GM12878 (cell line): ENCODE results near the gene SMTNL2. TPM values are rescaled to one million over a fixed set of nuclear protein-coding genes. Genes with fewer than 3 reads are reported as not detected.

Source experiments
- ATAC-seq: fragments of 200-7000 bp; cut with Tn5 transposase; 3 replicates; pipeline ENCODE4 v1.9.1; 2020; ENCODE audit warnings: mild to moderate bottlenecking, moderate library complexity
- BruUV-seq: library from RNA; stranded (reverse); fragments of 400-500 nt; replicated peaks from 2 replicates; lab custom pipeline; 2021; lab: Mats Ljungman, UMichigan
- CTCF ChIA-PET: fragments of 300-600 bp; sonication (Branson Sonifier 250); formaldehyde crosslinking; extraction: SDS; loops from one replicate; lab custom pipeline; 2021; ENCODE audit warnings: inconsistent platforms; lab: Yijun Ruan, JAX
- POLR2A ChIA-PET: fragments of 350-600 bp; formaldehyde crosslinking; extraction: SDS; loops from one replicate; lab custom pipeline; 2021; ENCODE audit warnings: inconsistent platforms; lab: Charles Lee
- RAD21 ChIA-PET: fragments of 300-600 bp; sonication (Branson Sonifier 250); formaldehyde crosslinking; loops from one replicate; lab custom pipeline; 2023; ENCODE audit warnings: antibody characterized with exemption; ENCODE audit not compliant: unreplicated experiment; lab: Charles Lee
- SMC1A ChIA-PET: fragments of 300-600 bp; sonication (Branson Sonifier 250); formaldehyde crosslinking; loops from one replicate; lab custom pipeline; 2023; ENCODE audit not compliant: unreplicated experiment, uncharacterized antibody; lab: Charles Lee
- DNase-seq: peaks from one replicate; pipeline ENCODE4 v3.0.0-alpha.2; 2011; ENCODE audit warnings: low read depth, low spot score
- FAIRE-seq: peaks from 3 replicates; lab custom pipeline; 2011; peaks lifted over from hg19 to GRCh38; lab: Jason Lieb, UNC
- H2AFZ ChIP-seq: 2 replicates; pipeline ENCODE4 v1.6.0; 2011; ENCODE audit warnings: low read depth, low read length, control low read depth; ENCODE audit not compliant: control insufficient read depth
- H3K27ac ChIP-seq: 2 replicates; pipeline ENCODE4 v1.5.1; 2011; ENCODE audit warnings: control low read depth; ENCODE audit not compliant: control insufficient read depth, insufficient read depth
- H3K27me3 ChIP-seq, 2 experiments: replicated peaks in 1 of 2; 2 replicates each; pipeline versions ENCODE4 v1.6.0 to v1.6.1; 2011; ENCODE audit warnings: low read length in 1 of 2; ENCODE audit not compliant: control insufficient read depth in 2 of 2, insufficient read depth in 2 of 2
- H3K36me3 ChIP-seq, 2 experiments: 2 replicates each; pipeline ENCODE4 v1.5.1; 2011; ENCODE audit warnings: low read length in 1 of 2; ENCODE audit not compliant: control insufficient read depth in 2 of 2, insufficient read depth in 2 of 2
- H3K4me1 ChIP-seq: 2 replicates; pipeline ENCODE4 v1.6.1; 2011; ENCODE audit warnings: mild to moderate bottlenecking, low read length, moderate library complexity, mixed read lengths; ENCODE audit not compliant: control insufficient read depth, insufficient read depth
- H3K4me2 ChIP-seq: 2 replicates; pipeline ENCODE4 v1.6.0; 2011; ENCODE audit warnings: control low read depth; ENCODE audit not compliant: control insufficient read depth, insufficient read depth
- H3K4me3 ChIP-seq: fragments of 200-600 bp; sonication (generic); 2 replicates; pipeline ENCODE4 v1.5.1; 2016
- H3K79me2 ChIP-seq: 2 replicates; pipeline ENCODE4 v1.6.0; 2011; ENCODE audit warnings: low read length; ENCODE audit not compliant: control insufficient read depth, insufficient read depth
- H3K9ac ChIP-seq: 2 replicates; pipeline ENCODE4 v1.8.0; 2011; ENCODE audit warnings: low read length, control low read depth, mixed read lengths; ENCODE audit not compliant: control insufficient read depth, insufficient read depth
- H3K9me3 ChIP-seq: replicated peaks from 3 replicates; pipeline ENCODE4 v1.5.1; 2011; ENCODE audit warnings: mild to moderate bottlenecking, low read length; ENCODE audit not compliant: control insufficient read depth, insufficient read depth
- H4K20me1 ChIP-seq: 2 replicates; pipeline ENCODE4 v1.6.0; 2011; ENCODE audit not compliant: control insufficient read depth, insufficient read depth
- BCL11A ChIP-seq: IDR thresholded peaks from 2 replicates; pipeline ENCODE4 v1.6.1; 2011; ENCODE audit warnings: low read depth, low read length
- EGR1 ChIP-seq, 2 experiments: IDR thresholded peaks; 1 replicate in 1 of 2; 2 replicates in 1 of 2; pipeline ENCODE4 v1.6.1; 2011 to 2012; ENCODE audit warnings: low read depth in 2 of 2, low read length in 2 of 2, borderline replicate concordance in 1 of 2, mild to moderate bottlenecking in 1 of 2, moderate library complexity in 1 of 2
- JUNB ChIP-seq: IDR thresholded peaks from 2 replicates; pipeline ENCODE4 v1.6.1; 2016; ENCODE audit warnings: antibody characterized with exemption, mild to moderate bottlenecking
- NR2F1 ChIP-seq: fragments of 450-650 bp; conservative IDR thresholded peaks from 2 replicates; pipeline ENCODE4 v1.6.1; 2017; ENCODE audit warnings: mild to moderate bottlenecking
- RB1 ChIP-seq: fragments of 450-650 bp; formaldehyde crosslinking; IDR thresholded peaks from 2 replicates; pipeline ENCODE4 v1.6.1; 2017; ENCODE audit warnings: mild to moderate bottlenecking, borderline replicate concordance
- WGBS: methylation state at CpG from one replicate; pipeline ENCODE4 v1.1.6; 2016; ENCODE audit warnings: low lambda C conversion rate; ENCODE audit not compliant: insufficient replicate concordance, insufficient coverage; ENCODE audit errors: missing lambda C conversion rate; 5-methylcytosine and 5-hydroxymethylcytosine counted together
- in situ Hi-C: fragments of 300-500 bp; cut with MboI; formaldehyde crosslinking; loops from 9 replicates; pipeline ENCODE4 v1.14.3; 2018; ENCODE audit warnings: mixed read lengths
- intact Hi-C: fragments of 100-400 bp; cut with micrococcal nuclease; formaldehyde crosslinking; loops from one replicate; pipeline ENCODE4 v1.14.2; 2022; ENCODE audit not compliant: unreplicated experiment
- polyA plus RNA-seq, 11 experiments: library from polyadenylated mRNA; depleted of rRNA in 4 of 11; unstranded in 6 of 11; stranded (reverse) in 5 of 11; fragments of >200 nt; fragmentation: Nextera tagmentation in 4 of 11; fragmentation: Illumina TruSeq in 1 of 11; extraction: Ambion mirVana in 4 of 11; extraction: Trizol in 1 of 11; gene quantifications; 1 replicate in 1 of 11; 2 replicates in 10 of 11; pipeline versions ENCODE4 v1.2.1 to v1.2.3, GENCODE V29; 2011 to 2016; ENCODE audit warnings: inconsistent platforms in 2 of 11, missing spikeins in 2 of 11, low read depth in 1 of 11
- total RNA-seq, 4 experiments: library from RNA; depleted of rRNA in 3 of 4; stranded (reverse); fragments of >200 nt in 3 of 4; fragmentation: Illumina TruSeq in 1 of 4; extraction: Trizol in 1 of 4; gene quantifications; 2 replicates each; pipeline versions ENCODE4 v1.2.1 to v1.2.3, GENCODE V29; 2013 to 2021
- TF ChIP-seq, protein P1 (sequence below): IDR thresholded peaks from 2 replicates; pipeline ENCODE4 v1.6.1; 2012; ENCODE audit warnings: low read depth, low read length, improper control_type of control experiment
- TF ChIP-seq, protein P2 (sequence below): fragments of 450-650 bp; formaldehyde crosslinking; IDR thresholded peaks from 2 replicates; pipeline ENCODE4 v1.4.0; 2022; ENCODE audit warnings: mild to moderate bottlenecking, moderate library complexity

SMTNL2 gene
- total and polyA plus RNA-seq, 10 of the 15 experiments (the other 5 are each of a cell fraction or from before 2014, with no cell fraction given): not detected

- intact Hi-C loops: no loop called here
- no TSS peak for BruUV-seq
- Histone ChIP-seq H3K4me2 (no peak overlapping the region), H2AFZ (no peak overlapping the region), H3K9me3 (no peaks in the 10 kb centered on the region; the same call in 1 of the 3 replicates), H4K20me1 (no peaks in the 10 kb centered on the region), H3K36me3 (no peaks in the 10 kb centered on the region), H3K4me1 (peaks cover 46% of the 10 kb centered on the region), H3K9ac (no peak overlapping the region), H3K27ac (no peak overlapping the region), H3K79me2 (peaks cover 15% of the 10 kb centered on the region), H3K4me3 (no peak overlapping the region), H3K27me3 (no peaks in the 10 kb centered on the region)
- SMC1A ChIA-PET: no interaction called here
- 76% methylated on average over 17 of the region's 17 CpGs for WGBS
- RAD21 ChIA-PET: no interaction called here
- FAIRE-seq (no peak), ATAC-seq (no peak), DNase-seq (no peak)
- TF ChIP-seq BCL11A (no peak), RB1 (no peak), JUNB (no peak), EGR1 (IDR thresholded peaks at IDR 0.05; ENCODE audit: borderline replicate concordance in 1 of 2, low read depth in 2 of 2, low read length in 2 of 2) (no peak), NR2F1 (0 out of 2 replicates have a peak, but pooled peaks have one; percentile 33)
- TF ChIP-seq, protein P1, sequence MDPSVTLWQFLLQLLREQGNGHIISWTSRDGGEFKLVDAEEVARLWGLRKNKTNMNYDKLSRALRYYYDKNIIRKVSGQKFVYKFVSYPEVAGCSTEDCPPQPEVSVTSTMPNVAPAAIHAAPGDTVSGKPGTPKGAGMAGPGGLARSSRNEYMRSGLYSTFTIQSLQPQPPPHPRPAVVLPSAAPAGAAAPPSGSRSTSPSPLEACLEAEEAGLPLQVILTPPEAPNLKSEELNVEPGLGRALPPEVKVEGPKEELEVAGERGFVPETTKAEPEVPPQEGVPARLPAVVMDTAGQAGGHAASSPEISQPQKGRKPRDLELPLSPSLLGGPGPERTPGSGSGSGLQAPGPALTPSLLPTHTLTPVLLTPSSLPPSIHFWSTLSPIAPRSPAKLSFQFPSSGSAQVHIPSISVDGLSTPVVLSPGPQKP: no peak
- TF ChIP-seq, protein P2, sequence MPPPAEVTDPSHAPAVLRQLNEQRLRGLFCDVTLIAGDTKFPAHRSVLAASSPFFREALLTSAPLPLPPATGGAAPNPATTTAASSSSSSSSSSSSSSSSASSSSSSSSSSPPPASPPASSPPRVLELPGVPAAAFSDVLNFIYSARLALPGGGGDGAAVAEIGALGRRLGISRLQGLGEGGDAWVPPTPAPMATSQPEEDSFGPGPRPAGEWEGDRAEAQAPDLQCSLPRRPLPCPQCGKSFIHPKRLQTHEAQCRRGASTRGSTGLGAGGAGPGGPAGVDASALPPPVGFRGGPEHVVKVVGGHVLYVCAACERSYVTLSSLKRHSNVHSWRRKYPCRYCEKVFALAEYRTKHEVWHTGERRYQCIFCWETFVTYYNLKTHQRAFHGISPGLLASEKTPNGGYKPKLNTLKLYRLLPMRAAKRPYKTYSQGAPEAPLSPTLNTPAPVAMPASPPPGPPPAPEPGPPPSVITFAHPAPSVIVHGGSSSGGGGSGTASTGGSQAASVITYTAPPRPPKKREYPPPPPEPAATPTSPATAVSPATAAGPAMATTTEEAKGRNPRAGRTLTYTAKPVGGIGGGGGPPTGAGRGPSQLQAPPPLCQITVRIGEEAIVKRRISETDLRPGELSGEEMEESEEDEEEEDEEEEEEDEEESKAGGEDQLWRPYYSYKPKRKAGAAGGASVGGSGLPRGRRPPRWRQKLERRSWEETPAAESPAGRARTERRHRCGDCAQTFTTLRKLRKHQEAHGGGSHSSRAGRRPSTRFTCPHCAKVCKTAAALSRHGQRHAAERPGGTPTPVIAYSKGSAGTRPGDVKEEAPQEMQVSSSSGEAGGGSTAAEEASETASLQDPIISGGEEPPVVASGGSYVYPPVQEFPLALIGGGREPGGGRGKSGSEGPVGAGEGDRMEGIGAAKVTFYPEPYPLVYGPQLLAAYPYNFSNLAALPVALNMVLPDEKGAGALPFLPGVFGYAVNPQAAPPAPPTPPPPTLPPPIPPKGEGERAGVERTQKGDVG (CRISPR knock-in tag): no peak
- POLR2A ChIA-PET: no interaction called here
- CTCF ChIA-PET: no interaction called here
- in situ Hi-C loops: no loop called here
Measured at GRCh38 chr17:4559139-4559791, 25.1 kb upstream of the SMTNL2 start.
